Hepatocyte (in vitro differentiated cells): ENCODE results near the gene ZDHHC5. TPM values are rescaled to one million over a fixed set of nuclear protein-coding genes. Genes with fewer than 3 reads are reported as not detected.

ENCODE experiments used
- DNase-seq: peaks from one replicate; pipeline ENCODE4 v3.0.0-alpha.2; 2016; ENCODE audit warnings: low spot score
- H2AFZ ChIP-seq: fragments of 200-600 bp; sonication (generic); 2 replicates; pipeline ENCODE4 v1.6.0; 2016; ENCODE audit warnings: antibody characterized with exemption, mild to moderate bottlenecking
- H3K27ac ChIP-seq: fragments of 200-600 bp; sonication (generic); 2 replicates; pipeline ENCODE4 v1.5.1; 2016; ENCODE audit warnings: mild to moderate bottlenecking
- H3K27me3 ChIP-seq: fragments of 200-600 bp; sonication (generic); 2 replicates; pipeline ENCODE4 v1.6.1; 2016
- H3K36me3 ChIP-seq: fragments of 200-600 bp; sonication (generic); replicated peaks from 2 replicates; pipeline ENCODE4 v1.5.1; 2016; ENCODE audit warnings: low read depth; ENCODE audit not compliant: insufficient read depth
- H3K4me1 ChIP-seq: fragments of 200-600 bp; sonication (generic); 2 replicates; pipeline ENCODE4 v1.5.1; 2016; ENCODE audit warnings: mild to moderate bottlenecking, moderate library complexity; ENCODE audit not compliant: insufficient read depth
- H3K4me2 ChIP-seq: fragments of 200-600 bp; sonication (generic); 2 replicates; pipeline ENCODE4 v1.6.0; 2016
- H3K4me3 ChIP-seq: fragments of 200-600 bp; sonication (generic); 2 replicates; pipeline ENCODE4 v1.5.1; 2016; ENCODE audit warnings: mild to moderate bottlenecking
- H3K79me2 ChIP-seq: fragments of 200-600 bp; sonication (generic); 2 replicates; pipeline ENCODE4 v1.6.0; 2017; ENCODE audit warnings: mild to moderate bottlenecking
- H3K9me2 ChIP-seq: fragments of 200-600 bp; sonication (generic); replicated peaks from 2 replicates; pipeline ENCODE4 v1.6.0; 2017; ENCODE audit warnings: mild to moderate bottlenecking; ENCODE audit not compliant: insufficient read depth
- H3K9me3 ChIP-seq: fragments of 200-600 bp; sonication (generic); 2 replicates; pipeline ENCODE4 v1.5.1; 2016; ENCODE audit warnings: low read depth, mild to moderate bottlenecking
- H4K20me1 ChIP-seq: fragments of 200-600 bp; sonication (generic); 2 replicates; pipeline ENCODE4 v1.6.0; 2016; ENCODE audit warnings: mild to moderate bottlenecking; ENCODE audit not compliant: insufficient read depth, poor library complexity, severe bottlenecking
- EZH2 ChIP-seq: fragments of 200-600 bp; sonication (generic); IDR thresholded peaks from 2 replicates; pipeline ENCODE4 v1.6.1; 2016; ENCODE audit warnings: antibody characterized with exemption, mild to moderate bottlenecking, borderline replicate concordance
- EZH2phosphoT487 ChIP-seq: fragments of 200-600 bp; sonication (generic); IDR thresholded peaks from one replicate; pipeline ENCODE4 v1.6.1; 2018; ENCODE audit warnings: antibody characterized with exemption, mild to moderate bottlenecking, low read depth, moderate library complexity; ENCODE audit not compliant: unreplicated experiment, severe bottlenecking
- whole genome bisulfite sequencing: methylation state at CpG from one replicate; pipeline ENCODE4 v1.1.6; 2016; ENCODE audit warnings: low lambda C conversion rate; ENCODE audit errors: missing lambda C conversion rate; 5-methylcytosine and 5-hydroxymethylcytosine counted together
- polyA plus RNA-seq: library from polyadenylated mRNA; unstranded; fragments of >200 nt; fragmentation: Nextera tagmentation; extraction: Ambion mirVana; gene quantifications from 2 replicates; pipeline ENCODE4 v1.2.1, GENCODE V29; 2016
- total RNA-seq: library from RNA; depleted of rRNA; stranded (reverse); fragments of >200 nt; gene quantifications from 2 replicates; pipeline ENCODE4 v1.2.3, GENCODE V29; 2014
- TF ChIP-seq, protein P1 (sequence below): fragments of 200-600 bp; sonication (generic); IDR thresholded peaks from 2 replicates; pipeline ENCODE4 v1.5.1; 2016; ENCODE audit warnings: antibody characterized with exemption, mild to moderate bottlenecking; ENCODE audit not compliant: poor library complexity

ZDHHC5 gene
- total and polyA plus RNA-seq, 2 experiments from 2014 or later, result 41.3 to 42.3 TPM

DNA sequence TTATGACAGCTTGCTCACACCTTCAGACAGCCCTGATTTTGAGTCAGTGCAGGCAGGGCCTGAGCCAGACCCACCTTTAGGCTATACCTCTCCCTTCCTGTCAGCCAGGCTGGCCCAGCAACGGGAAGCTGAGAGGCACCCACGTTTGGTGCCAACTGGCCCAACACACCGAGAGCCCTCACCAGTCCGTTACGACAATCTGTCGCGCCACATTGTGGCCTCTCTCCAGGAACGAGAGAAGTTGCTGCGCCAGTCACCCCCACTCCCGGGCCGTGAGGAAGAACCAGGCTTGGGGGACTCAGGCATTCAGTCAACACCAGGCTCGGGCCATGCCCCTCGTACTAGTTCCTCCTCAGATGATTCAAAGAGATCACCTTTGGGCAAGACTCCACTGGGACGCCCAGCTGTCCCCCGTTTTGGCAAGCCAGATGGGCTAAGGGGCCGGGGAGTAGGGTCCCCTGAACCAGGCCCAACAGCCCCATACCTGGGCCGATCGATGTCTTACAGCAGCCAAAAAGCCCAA, 31.0 kb downstream of the ZDHHC5 start:
- H3K79me2 ChIP-seq, result no peaks in the 10 kb centered on the region
- no peak overlapping the region for H3K4me3 ChIP-seq
- H3K9me3 ChIP-seq, result no peaks in the 10 kb centered on the region
- no peak overlapping the region for H3K27ac ChIP-seq
- no peaks in the 10 kb centered on the region for H3K9me2 ChIP-seq
- H2AFZ ChIP-seq, result no peak overlapping the region
- H3K4me1 ChIP-seq, result no peaks in the 10 kb centered on the region
- no peaks in the 10 kb centered on the region for H3K27me3 ChIP-seq
- 94% methylated on average over 18 of the region's 18 CpGs for WGBS
- TF ChIP-seq, protein P1, sequence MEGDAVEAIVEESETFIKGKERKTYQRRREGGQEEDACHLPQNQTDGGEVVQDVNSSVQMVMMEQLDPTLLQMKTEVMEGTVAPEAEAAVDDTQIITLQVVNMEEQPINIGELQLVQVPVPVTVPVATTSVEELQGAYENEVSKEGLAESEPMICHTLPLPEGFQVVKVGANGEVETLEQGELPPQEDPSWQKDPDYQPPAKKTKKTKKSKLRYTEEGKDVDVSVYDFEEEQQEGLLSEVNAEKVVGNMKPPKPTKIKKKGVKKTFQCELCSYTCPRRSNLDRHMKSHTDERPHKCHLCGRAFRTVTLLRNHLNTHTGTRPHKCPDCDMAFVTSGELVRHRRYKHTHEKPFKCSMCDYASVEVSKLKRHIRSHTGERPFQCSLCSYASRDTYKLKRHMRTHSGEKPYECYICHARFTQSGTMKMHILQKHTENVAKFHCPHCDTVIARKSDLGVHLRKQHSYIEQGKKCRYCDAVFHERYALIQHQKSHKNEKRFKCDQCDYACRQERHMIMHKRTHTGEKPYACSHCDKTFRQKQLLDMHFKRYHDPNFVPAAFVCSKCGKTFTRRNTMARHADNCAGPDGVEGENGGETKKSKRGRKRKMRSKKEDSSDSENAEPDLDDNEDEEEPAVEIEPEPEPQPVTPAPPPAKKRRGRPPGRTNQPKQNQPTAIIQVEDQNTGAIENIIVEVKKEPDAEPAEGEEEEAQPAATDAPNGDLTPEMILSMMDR, result no peak
- TF ChIP-seq EZH2 (no peak), EZH2phosphoT487 (no peak)
- DNase-seq, result no peak
- H3K4me2 ChIP-seq, result no peak overlapping the region
- H3K36me3 ChIP-seq, result peaks cover 7% of the 10 kb centered on the region
- H4K20me1 ChIP-seq, result no peaks in the 10 kb centered on the region

DNA sequence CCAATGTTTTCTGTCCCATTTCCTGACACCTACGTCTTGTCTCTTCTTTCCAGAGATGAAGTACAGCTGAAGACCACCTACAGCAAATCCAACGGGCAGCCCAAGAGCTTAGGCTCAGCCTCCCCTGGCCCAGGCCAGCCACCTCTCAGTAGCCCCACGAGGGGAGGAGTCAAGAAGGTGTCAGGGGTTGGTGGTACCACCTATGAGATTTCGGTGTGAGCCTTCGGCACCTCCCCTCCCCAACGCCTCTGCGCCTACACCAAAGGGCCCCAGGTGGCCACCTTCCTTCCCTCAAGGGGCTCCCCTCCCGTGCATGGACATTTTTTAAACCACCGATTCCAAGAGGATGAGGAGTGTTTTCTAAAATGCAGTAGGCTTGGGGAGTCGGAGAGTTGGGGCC, 31.9 kb downstream of the ZDHHC5 start:
- Histone ChIP-seq H3K4me3 (no peak overlapping the region), H3K36me3 (peaks cover 1% of the 10 kb centered on the region), H3K79me2 (no peaks in the 10 kb centered on the region), H3K4me2 (no peak overlapping the region), H3K27me3 (no peaks in the 10 kb centered on the region), H3K4me1 (no peaks in the 10 kb centered on the region), H3K9me2 (no peaks in the 10 kb centered on the region), H3K9me3 (no peaks in the 10 kb centered on the region), H4K20me1 (no peaks in the 10 kb centered on the region), H2AFZ (no peak overlapping the region), H3K27ac (no peak overlapping the region)
- 94% methylated on average over 10 of the region's 10 CpGs for WGBS
- no peak for DNase-seq
- TF ChIP-seq EZH2 (no peak), EZH2phosphoT487 (no peak)

DNA sequence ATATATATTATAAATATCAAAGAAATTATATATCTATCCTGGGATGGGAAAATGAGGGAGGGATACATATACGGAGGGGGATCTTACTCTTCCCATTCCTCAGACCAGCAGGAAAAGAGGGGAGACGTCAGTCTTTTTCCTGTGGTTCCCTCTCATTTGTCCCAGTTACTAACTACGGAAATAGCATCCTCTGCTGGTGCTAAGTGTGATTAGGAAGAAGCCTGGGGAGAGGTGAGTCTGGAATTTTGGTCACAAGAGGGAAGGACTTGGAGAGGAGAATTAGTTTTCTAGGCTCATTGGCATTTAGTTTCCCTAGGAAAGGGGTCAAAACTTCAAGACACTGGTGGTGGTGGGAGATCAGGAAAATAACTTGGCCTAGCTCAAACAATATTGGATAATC, 32.5 kb downstream of the ZDHHC5 start:
- H3K36me3 ChIP-seq, result no peaks in the 10 kb centered on the region
- no peaks in the 10 kb centered on the region for H3K79me2 ChIP-seq
- H3K4me2 ChIP-seq, result no peak overlapping the region
- H4K20me1 ChIP-seq, result no peaks in the 10 kb centered on the region
- TF ChIP-seq, protein P1, result no peak
- TF ChIP-seq EZH2phosphoT487 (no peak), EZH2 (no peak)
- H3K27me3 ChIP-seq, result no peaks in the 10 kb centered on the region
- 87% methylated on average over 3 of the region's 3 CpGs for WGBS
- no peaks in the 10 kb centered on the region for H3K9me2 ChIP-seq
- H3K27ac ChIP-seq, result no peak overlapping the region
- no peaks in the 10 kb centered on the region for H3K9me3 ChIP-seq
- H3K4me1 ChIP-seq, result no peaks in the 10 kb centered on the region
- H2AFZ ChIP-seq, result no peak overlapping the region
- no peak overlapping the region for H3K4me3 ChIP-seq
- DNase-seq, result no peak

DNA sequence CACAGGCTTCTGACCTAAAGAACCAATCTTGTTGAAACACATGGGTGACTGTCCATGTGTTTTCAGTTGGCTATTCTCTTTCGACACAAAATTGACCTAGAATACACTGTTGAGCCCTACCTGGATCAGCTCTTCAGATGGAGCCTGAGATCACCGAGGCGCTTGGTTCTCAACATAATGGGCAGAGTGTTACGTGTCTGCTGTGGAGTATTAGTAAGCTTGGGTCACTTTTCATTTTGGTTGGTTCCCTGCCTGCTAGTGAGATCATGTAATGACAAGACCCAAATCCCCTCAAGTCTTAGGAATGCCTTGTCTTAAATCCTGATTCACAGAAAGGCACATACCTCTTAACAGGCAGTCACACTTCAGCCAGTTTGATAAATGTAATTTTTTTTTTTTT, 35.4 kb downstream of the ZDHHC5 start:
- no peak overlapping the region for H3K4me2 ChIP-seq
- no peaks in the 10 kb centered on the region for H3K9me2 ChIP-seq
- no peak overlapping the region for H3K27ac ChIP-seq
- DNase-seq, result no peak
- H4K20me1 ChIP-seq, result no peaks in the 10 kb centered on the region
- no peaks in the 10 kb centered on the region for H3K36me3 ChIP-seq
- H3K4me3 ChIP-seq, result no peak overlapping the region
- no peak overlapping the region for H2AFZ ChIP-seq
- TF ChIP-seq, protein P1, result no peak
- H3K9me3 ChIP-seq, result no peaks in the 10 kb centered on the region
- H3K79me2 ChIP-seq, result peaks cover 26% of the 10 kb centered on the region
- WGBS, result 94% methylated on average over 4 of the region's 4 CpGs
- H3K4me1 ChIP-seq, result no peaks in the 10 kb centered on the region
- H3K27me3 ChIP-seq, result no peaks in the 10 kb centered on the region
